ENCODE results near the gene NOC4L.

DNA sequence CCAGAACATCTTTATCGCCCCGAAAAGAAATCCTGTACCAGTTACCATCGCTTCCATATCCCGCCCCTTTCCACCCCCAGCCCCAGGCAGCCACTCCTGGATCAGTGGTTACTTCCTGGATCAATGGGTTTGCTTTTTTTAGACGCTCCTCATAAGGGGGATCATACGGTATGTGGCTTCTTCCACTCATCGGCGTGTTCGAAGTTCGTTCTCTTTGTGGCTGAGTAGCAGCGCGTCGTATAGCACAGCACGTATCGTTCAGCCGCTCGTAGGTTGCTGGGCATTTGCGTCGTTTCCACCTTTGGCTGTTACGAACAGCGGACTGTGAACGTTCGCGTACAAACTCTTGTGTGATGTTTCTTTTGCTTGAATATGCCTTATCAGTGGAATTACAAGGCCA lies 1.8 kb downstream of the NOC4L start:
- TF ChIP-seq, protein P1, sequence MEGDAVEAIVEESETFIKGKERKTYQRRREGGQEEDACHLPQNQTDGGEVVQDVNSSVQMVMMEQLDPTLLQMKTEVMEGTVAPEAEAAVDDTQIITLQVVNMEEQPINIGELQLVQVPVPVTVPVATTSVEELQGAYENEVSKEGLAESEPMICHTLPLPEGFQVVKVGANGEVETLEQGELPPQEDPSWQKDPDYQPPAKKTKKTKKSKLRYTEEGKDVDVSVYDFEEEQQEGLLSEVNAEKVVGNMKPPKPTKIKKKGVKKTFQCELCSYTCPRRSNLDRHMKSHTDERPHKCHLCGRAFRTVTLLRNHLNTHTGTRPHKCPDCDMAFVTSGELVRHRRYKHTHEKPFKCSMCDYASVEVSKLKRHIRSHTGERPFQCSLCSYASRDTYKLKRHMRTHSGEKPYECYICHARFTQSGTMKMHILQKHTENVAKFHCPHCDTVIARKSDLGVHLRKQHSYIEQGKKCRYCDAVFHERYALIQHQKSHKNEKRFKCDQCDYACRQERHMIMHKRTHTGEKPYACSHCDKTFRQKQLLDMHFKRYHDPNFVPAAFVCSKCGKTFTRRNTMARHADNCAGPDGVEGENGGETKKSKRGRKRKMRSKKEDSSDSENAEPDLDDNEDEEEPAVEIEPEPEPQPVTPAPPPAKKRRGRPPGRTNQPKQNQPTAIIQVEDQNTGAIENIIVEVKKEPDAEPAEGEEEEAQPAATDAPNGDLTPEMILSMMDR (conservative IDR thresholded peaks at IDR 0.05) = no peak
- TF ChIP-seq ZFX (IDR thresholded peaks at IDR 0.05) = no peak
